ENCODE measurements around the gene ALX4.

The ALX4 gene

DNA sequence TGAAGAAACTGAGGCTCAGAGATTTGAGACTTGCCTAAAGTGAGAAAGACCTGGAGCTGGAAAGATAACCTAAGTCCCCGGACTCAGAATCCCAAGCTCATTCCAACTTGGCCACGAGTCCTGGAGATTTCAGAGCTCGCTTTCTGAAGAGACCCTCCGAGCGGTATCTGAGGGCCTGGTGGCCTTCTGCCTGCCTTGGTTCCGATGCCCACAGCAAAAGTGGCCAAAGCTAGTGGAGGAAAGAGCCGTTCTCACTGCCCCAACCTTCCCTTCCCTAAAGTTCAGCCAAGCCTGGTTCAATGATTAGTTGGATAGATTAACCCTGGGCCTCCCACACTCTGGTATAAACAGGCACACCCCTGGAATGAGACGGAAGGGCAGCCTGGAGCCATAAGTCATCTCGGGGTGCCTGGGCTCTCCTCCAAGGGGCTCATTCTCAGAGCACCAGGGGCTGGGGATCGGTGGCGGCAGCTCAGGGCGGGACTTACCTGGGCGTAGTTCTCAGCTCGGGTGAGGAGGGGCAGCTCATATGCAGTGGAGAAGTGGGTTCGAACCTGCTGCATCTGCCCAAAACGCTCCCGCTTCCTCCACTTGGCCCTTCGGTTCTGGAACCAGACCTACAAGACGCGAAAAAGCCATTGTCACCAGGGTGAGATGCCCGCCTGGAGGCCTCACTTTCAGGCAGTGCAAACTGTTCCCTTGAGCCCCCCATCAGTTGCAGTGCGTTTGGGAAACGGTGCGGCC is 42.8 kb downstream of the ALX4 start:
- DNase-seq: no peak

DNA sequence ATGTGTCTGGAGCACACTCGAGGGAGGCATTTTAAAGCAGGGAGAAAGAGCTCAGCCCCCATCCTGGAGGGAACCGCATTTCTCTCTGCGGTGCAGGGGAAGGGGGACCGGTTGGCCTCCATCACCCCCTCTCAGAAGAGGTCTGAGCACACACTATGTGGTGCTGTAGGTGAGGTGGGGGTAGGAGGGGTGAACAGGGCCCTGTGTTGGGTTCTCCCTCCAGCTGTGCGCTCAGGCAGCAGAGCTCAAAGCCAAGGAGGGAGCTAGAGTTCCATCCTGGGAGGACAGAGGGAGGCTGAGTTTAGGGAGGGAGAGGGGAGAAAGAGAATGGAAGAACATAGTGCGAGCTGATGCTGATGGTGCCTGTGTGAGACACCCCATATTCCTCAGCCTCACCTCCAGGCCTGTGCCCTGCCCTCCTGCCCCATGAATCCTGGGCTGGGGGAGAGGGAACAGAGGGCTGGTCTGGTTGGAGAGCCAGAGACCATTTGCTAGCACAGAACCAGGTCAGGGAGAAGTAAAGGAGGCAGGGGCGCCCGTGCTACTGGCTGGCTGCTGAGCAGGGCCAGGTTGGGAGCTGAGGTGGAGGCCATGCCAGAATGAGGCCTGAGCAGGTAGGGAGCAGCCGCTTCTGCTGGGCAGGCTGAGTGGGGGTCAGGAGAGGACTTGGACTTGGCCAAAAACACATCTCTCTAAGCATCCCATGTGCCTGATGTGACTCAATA is 43.7 kb downstream of the ALX4 start:
- DNase-seq: no peak

DNA sequence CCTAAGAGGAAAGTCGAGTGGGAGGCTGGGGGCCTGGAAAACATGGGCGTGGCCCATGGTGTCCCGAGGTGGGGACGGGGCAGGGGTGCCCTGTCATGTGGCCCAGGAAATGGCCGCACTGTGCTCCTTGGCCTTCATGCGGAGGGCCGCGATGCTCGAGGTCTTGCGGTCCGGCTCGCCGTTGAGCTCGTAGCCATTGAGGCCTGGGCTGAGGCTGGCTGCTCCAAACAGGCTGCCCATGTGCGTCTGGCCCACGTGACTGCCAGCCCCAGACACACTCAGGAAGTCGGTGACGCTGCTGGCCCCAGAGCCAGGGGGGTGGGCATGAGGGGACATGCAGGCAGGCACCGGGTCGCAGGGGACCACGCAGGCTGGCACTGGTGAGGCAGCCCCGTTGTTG is 45.2 kb downstream of the ALX4 start:
- no peak for DNase-seq

DNA sequence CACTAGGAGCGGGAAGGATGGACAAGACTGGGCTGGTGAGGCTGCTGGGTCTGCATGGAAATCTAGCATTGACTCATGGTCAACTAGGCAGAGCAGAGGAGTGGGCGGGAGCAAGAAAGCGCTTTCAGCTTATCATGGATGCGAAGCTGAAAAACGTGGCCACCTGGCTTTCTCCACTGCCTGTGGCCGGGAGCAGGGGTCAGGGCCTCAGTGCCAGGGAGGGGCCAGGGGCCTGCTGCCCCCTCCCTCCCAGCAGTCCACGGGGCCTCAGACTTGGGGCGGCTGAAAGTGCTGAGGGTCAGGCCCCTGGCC is 45.5 kb downstream of the ALX4 start:
- no peak for DNase-seq

DNA sequence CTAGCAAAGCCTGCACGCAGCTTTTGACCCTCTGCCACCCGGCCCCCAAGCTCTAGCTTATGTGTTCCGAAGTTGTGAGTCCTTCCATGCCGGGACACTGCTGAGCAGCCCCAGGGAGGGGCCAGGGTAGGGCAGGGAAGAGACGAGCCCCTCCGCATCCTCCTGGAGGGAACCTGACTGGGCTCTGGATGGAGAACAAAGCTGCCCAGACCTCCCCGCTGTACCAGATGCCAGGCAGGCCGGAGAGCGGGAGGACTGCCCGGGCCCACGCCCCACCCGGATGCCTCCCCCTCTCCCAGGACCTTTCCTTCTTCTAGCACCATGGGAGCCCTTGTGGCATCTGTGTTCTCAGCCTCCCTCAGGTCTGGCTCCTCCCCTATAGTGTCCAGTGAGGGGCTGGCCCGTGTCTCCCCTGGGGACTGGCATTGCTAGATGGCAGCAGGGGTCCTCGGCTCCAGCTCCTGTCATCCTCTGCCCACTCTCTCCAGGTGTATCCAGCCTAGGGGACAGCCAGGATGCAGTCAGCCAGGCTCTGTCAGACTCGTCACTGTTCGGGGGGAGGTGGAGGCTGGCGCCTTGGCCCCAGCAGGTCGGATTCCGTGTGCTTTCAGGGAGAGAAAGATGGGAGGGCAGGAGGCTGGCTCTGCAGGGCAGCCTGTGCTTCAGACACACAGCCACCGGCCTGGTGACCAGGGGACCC is 46.1 kb downstream of the ALX4 start:
- DNase-seq: no peak

DNA sequence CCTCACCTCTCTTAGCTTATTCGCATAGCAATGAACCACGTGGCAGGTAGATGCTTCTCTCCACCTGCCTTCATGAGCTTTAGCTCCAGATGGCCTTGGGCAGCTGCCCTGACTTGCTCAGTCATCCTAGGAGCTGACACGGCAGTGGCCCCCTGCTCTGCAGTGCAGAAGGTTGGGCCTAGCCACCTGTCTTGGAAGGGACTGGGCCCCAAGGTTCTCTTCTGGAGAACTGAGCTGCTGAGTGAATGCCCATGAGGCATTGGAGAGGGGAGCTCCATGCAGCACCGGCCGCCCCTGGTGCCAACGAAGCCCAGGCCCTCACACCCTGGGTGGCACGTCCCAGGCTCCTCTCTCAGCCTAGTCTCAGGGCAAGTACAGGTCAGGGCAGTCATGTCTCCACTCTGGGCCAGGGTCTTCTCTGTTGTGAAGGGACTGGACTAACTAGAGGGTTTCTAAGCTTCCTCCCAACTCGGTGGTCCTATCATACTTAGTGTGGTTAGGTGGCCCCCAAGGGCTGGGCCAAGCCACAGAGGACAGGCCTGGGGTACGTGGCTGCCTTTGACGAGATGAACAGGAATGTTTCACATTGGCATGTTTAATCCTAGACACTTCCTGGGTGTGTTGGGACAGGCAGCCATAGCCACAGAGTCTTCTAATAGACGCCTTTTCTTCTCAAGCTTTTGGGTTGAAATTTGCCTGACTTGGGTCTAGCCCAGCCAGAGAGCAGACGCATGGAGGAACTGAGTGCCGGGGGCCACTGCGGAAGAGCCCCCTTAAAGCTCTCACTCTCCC is 47.9 kb downstream of the ALX4 start:
- DNase-seq: no peak

DNA sequence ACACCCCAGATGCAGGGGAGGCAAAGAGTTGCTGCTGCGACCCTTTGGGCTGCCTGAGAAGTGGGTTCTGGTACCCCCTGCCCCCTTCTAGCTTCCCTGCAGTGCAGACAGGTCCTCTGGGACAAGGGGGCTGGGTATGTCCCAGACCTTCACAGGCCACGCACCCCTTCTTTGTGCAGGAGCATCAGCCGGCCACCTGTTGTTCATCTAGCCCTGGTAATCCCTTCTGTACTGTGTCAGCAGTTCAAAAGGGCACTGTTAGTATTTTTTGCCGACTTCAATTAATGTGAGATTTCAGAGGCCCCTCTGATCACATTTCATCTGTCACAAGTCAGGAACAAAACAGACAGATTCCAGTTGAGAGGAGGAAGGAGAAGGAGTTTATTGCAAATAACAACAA is 49.9 kb downstream of the ALX4 start:
- no peak for DNase-seq

DNA sequence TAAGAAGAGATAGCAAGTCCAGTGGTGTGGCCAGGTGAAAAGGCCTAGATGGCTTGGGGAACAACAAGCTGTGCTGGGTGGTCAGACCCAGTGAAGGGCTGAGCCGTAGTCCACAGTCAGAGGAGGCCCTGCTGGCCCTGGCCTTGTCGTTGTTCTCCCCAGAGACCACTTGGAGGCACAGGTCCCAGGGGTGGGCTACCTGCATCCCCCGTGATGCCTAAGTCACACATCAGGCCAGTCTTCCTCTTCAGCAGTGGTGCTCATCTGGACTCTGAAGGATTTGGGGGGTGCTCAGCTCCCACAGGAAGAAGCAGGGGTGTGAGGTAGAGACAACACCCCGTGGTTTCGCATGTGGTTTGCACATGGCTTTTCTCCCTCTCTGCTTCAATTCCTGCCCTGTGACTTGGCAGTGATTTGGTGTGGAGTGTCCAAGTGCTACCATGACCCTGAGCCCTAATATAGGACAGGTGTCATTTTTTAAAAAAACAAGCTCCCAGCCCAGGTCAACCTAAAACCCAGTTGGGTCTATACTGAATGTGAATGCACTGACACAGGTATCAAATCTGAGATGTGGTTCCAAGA is 51.0 kb downstream of the ALX4 start:
- DNase-seq: no peak

DNA sequence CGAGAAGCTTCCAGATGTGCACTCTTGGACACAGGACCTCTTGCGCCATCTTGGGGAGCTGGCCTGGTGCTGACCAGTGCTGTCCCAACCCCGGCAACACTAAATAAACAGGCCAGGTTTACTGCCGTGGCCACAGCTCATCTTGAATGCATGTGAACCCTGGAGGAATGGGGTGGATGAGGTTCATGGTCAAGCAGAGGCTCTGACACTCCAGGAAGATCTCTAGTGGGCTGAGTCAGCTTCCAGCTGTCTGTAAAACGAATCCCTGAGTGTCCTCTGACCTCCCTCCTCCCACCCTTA is 51.8 kb downstream of the ALX4 start:
- DNase-seq: no peak

DNA sequence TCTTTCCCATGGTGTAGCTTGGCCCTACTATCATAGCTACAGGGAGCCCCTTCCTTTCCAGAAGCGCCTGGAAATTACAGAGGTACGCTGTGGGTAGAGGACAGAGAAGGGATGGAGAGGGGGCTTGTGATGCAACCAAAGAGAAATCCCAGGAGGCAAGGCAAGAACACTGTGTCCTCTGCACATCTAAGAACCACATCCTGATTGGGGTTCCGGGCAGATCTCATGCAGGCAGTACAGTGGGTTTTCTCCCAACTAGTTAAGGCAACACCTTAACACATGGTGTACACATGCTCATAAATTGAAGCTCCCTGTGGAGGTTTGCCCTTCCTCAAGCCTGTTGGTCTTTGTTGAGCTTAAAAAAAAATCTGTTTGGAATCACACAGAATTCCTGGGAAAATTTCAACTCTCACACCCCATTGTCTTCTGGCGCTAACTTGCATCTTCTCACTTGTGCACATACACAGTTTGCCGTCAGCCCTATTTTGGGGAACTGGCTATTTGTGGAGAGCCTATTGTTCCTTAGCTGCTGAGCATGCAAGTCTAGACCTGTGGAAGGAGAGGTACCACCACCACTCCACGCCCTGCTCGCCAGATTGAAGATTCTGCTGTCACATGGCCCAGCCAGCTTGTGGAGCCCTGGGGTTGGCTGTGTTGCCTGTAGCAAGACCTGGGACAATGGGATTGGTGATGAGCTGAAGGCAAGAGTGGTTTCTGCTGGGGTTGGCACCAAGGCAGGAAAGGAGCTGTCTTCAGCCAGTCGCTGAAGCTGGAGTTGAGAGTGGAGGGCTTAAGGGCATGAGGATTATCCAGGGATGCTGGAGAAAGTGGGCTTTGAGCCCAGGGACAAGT is 52.4 kb downstream of the ALX4 start:
- DNase-seq: no peak

DNA sequence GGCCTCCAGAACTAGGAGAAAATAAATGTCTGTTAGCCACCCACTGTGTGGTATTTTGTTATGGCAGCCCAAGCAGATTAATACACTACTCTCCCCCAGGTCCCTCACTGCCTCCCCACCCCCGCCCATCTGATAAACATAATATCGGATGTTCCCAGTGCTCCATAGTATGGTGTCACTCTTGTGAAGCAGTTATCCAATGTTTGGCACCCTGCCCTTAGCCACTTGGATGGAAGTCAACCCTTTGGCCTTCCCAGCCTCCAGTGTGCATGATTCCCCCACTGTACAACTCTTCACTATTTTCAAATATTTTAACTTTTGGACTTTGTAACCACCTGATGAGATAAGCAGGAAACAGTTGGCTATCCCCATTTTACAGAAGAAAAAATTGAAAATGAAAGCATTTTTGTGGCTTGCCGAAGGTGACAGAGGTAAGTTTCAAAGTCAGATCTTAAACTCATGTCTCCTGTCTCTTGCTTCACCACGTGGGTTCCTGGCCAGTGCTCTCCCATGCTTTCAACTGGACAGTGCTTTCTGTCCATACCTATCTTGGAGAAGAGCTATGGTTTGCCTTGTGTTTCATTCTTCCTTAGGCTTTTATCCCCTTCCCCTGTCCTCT is 53.2 kb downstream of the ALX4 start:
- DNase-seq: peak; percentile 39

DNA sequence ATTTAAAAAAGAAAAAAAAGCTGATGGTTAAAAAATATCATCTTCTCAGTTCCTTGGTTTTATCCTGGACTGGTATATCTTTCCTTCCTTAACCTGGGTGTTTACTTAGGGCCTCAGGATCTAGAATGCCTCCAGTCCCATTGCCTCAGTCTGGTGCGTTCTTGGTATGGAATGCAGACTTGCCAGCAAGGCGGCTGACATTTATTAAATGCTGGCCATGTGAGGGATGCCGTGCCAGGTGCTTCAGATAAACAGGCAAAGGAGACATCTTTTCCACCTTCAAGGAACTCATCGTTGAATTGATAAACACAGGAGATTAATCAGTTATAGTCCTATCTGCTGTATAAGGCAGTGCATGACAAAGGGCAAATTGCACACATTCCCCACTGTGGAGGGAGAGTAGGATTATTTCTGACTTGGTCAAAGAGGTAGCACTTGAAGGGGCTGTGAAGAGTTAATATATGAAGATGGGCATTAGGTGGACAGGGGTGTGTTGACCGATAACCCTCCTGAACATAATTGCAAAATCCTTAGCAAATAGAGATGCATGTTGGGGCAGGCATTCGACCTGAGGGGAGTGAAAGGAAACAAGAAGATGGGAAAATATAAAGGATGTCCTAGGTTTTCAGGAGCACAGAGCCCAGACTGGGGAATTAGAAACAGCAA is 54.4 kb downstream of the ALX4 start:
- no peak for DNase-seq

DNA sequence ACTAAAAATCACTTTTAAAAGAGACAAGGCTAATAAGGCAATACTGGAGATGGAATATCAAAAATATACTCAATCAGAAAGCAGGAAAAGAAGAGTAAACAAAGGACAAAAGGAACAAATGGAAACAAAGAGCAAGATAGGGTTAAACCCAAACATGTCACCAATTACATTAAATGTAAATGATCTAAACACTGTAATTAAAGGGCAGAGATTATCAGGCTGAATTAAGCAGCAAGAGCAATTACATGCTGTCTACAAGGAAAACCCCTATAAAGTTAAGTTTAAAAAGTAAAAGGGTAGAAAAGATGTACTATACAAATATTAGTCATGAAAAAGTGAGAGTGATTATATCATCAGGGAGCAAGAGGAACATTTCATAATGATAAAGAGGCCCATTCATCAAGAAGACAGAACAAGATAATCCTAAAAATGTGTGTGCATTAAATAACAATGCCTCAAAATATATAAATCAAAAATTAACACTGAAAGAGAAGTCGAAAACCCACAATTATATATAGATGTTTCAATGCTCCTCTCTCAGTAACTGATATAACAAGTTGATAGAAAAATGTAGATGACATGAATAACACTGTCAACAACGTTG is 56.8 kb downstream of the ALX4 start:
- no peak for DNase-seq

DNA sequence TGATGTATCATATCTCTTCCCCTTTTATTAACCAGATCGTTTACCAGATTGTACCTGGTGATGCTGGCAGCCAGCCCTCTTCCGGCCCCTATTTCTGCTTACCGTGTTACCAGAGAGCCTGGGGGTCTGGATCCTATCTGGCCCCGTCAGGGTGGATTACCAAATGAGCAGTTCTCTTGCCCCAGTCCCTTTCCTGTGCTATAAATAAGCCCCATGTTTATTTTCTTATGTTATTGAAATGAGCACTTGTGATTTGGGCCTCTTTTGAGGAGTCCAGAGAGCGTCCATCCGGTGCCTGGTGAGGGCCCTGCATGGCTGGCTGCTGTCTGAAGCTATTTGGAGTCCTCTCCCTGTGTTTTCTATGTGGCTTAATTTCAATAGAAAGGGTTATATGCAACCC is 59.5 kb downstream of the ALX4 start:
- no peak for DNase-seq

DNA sequence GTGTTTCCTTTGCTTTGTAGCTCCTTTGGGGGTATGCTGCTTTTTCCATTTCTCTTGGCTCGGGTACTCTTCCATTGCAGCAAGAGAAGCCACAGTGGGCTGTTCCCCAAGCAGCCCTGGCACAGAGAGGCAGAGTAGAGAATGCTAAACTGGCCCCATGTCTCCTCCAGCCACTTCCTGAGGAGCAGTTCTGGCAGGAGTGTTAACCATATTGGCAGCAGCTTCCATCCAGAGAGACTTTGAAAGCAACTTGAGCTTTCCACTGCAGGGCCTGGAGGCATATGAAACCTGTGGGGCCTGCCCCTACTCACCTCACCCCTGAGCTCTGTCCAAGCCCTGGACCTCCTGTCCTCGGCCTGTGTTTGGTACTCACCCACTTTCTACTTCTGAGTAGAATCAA is 61.8 kb downstream of the ALX4 start:
- DNase-seq: no peak

DNA sequence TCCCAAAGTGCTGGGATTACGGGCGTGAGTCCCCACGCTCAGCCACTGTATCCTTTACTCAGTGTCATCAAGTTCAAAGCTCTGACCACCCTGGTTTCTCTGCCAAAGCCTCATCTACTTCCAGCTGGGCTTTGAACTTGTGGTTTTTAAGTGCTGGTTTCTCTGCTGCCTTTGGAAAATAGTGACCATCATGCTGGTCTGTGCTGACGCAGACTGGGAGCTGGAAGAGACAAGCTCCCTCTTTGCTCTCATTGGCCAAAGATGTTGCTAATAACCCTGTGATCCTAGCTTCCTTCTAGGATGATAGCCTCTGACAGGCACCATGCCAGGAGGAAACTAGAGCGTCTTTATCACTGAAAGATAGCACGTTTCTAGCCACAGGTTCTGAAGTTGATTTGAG is 62.4 kb downstream of the ALX4 start:
- DNase-seq: no peak

DNA sequence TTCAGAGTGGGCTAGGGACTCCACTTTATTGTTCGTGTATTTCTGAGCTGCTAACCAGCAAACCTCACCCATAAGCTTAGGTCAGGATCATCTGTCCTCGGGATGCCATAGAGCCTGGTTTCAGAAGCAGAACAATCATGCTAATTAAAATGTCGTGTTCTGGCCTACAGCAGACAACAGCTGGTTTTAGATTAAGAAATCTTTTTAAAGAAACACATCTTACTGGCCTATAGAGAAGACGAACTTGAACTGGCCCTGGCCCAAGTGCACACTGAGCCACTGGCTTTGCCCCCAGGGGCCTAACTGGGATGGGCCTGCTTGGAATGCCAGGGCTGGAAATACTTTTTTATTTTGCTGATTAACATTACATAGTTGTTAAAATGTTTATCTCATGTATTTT is 63.2 kb downstream of the ALX4 start:
- no peak for DNase-seq

DNA sequence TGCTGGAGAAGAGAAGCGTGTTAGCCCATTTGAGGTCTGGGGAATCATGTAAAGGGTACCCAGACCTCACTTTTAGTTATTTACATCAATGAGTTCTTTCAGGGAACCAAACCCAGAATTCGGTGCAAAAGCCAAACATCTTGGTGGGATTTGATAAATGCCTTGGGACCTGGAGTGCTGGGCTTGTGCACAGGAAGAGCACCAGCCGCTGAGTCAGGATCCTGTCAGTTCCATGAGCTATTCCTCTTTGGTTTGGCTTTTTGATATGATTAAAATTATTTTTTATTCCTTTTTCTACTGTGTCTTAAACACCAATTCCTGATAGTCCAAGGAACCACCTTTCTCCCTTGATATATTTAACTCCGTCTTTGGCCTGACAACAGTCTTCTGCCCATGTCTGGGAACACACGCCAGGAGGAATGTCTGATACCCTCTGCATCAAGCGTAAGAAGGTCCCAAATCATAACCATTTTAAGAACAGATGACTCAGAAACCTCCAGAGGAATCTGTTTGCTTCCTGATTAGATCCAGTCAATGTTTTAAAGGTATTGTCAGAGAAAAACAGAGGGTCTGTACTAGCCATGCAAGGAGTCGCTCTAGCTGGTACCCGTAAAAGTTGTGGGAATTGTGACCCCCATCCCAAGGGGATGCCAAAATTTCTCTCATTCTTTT is 65.2 kb downstream of the ALX4 start:
- no peak for DNase-seq

DNA sequence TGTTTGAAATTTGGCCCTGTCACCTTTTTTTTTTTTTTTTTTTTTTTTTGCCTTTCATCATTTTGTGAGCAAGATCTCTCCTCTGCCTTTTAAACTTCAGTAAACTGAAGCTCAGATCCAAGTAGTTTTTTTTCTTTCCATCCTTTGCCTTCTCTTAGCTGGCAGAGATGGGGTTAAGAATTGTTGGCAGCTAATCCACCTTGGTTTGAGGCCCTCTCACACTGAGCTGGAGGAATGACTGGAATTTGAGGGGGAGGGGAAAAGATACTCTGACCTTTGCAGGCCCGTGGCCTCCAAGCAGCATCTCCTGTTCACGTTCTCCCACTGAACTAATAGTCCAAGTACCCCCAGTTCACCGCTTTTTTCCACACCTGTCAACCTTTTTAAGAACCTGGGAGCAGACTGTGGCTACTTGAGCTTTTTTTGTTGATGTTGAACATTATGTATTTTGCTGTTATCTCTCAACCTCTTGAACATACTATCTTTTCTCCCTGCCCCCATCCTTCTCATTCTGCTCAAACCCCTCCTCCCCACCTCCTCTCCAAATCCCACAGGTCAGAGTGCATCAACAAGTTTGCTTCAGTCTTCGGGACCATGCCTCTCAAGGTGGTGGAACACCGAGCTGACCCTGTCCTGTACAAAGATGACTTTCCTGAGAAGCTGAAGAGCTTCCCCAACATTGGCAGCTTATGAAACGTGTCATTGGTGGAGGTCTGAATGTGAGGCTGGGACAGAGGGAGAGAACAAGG is 66.2 kb downstream of the ALX4 start:
- no peak for DNase-seq

DNA sequence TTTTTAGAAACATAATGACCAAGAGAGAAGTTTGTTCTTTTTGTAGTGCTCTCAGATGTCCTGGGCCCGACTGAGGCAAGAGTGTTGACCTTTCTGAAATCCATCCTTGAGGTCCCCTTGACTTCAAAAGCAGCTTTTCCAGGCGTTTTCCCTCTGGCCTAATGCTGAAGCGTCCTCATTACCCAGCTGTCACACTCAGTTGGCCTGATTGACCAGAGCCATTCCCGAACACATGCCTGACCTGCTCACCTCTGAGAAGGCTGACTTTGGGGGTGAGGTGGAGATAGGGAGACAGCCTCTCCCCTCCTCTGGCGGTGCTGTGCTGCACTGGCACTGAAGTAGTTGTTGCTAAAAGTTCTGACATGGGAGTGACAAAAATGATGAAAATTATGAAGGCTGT is 66.9 kb downstream of the ALX4 start:
- DNase-seq: no peak

All from OCI-M1 (cell line).